Fibroblast of mammary gland (primary cell): Measurements from ENCODE around the gene CLEC16A.

Experiments used
- DNase-seq: peaks from one replicate; pipeline ENCODE4 v3.0.0-alpha.2; 2010; ENCODE audit warnings: low read depth
- H3K4me3 ChIP-seq: 2 replicates; pipeline ENCODE4 v1.5.1; 2011; ENCODE audit warnings: low read depth, mild to moderate bottlenecking, low read length, moderate library complexity; ENCODE audit not compliant: control insufficient read depth
- CTCF ChIP-seq: conservative IDR thresholded peaks from 2 replicates; pipeline ENCODE4 v1.5.1; 2011; ENCODE audit warnings: low read depth, low read length, inconsistent platforms; ENCODE audit not compliant: control insufficient read depth, insufficient read depth

CLEC16A gene

GRCh38 chr16:10950393-10950792 lies 6.0 kb downstream of the CLEC16A start:
- H3K4me3 ChIP-seq = no peak overlapping the region
- no peak for DNase-seq
- no peak for TF ChIP-seq CTCF

- TF ChIP-seq CTCF = no peak
- H3K4me3 ChIP-seq = no peak overlapping the region
- no peak for DNase-seq
Measured at GRCh38 chr16:10951026-10951425, 6.7 kb downstream of the CLEC16A start.

- no peak for DNase-seq
- TF ChIP-seq CTCF = no peak
- no peak overlapping the region for H3K4me3 ChIP-seq
Measured at GRCh38 chr16:10954903-10955302, 10.5 kb downstream of the CLEC16A start.

GRCh38 chr16:10957771-10958482 lies 13.6 kb downstream of the CLEC16A start:
- H3K4me3 ChIP-seq = no peak overlapping the region
- no peak for TF ChIP-seq CTCF
- peak; percentile 51 for DNase-seq

- no peak for TF ChIP-seq CTCF
- peak; percentile 56 for DNase-seq
- H3K4me3 ChIP-seq = no peak overlapping the region
Measured at GRCh38 chr16:10959161-10959560, 14.8 kb downstream of the CLEC16A start.

GRCh38 chr16:10961231-10961630 lies 16.9 kb downstream of the CLEC16A start:
- DNase-seq = peak; percentile 92
- TF ChIP-seq CTCF = no peak
- H3K4me3 ChIP-seq = no peak overlapping the region
